CD4-positive, alpha-beta T cell (primary cell): ENCODE results near the gene DGKB. TPM values are rescaled to one million over a fixed set of nuclear protein-coding genes. Genes with fewer than 3 reads are reported as not detected.

Experiments
- ATAC-seq: fragments of 200-7000 bp; cut with Tn5 transposase; one replicate; pipeline ENCODE4 v1.10.0; 2022; ENCODE audit warnings: mild to moderate bottlenecking; ENCODE audit not compliant: poor library complexity
- CTCF ChIA-PET: fragments of 350-600 bp; sonication (Branson Sonifier 250); formaldehyde crosslinking; loops from one replicate; lab custom pipeline; 2021; ENCODE audit warnings: antibody characterized with exemption, inconsistent platforms; lab: Charles Lee
- POLR2A ChIA-PET: fragments of 350-600 bp; sonication (Branson Sonifier 250); formaldehyde crosslinking; loops from one replicate; lab custom pipeline; 2021; ENCODE audit warnings: antibody characterized with exemption, inconsistent platforms; lab: Charles Lee
- DNase-seq, 14 experiments: peaks; one replicate each; pipeline ENCODE4 v3.0.0-alpha.2; 2013 to 2020; ENCODE audit warnings: mixed read lengths in 2 of 14
- H3K27ac ChIP-seq, 2 donors: one replicate each; pipeline versions ENCODE4 v1.5.1 to v1.7.0; 2013; ENCODE audit warnings: low read length in 2 of 2, low read depth in 1 of 2, mild to moderate bottlenecking in 1 of 2
- H3K27me3 ChIP-seq, 2 experiments: 1 replicate in 1 of 2; 2 replicates in 1 of 2; pipeline versions ENCODE4 v1.6.1 to v1.7.0; 2013; ENCODE audit warnings: low read length in 2 of 2, control low read depth in 1 of 2, mild to moderate bottlenecking in 1 of 2, moderate library complexity in 1 of 2; ENCODE audit not compliant: insufficient read depth in 2 of 2, control insufficient read depth in 1 of 2
- H3K36me3 ChIP-seq: one replicate; pipeline ENCODE4 v1.6.1; 2013; ENCODE audit warnings: low read length, control low read depth; ENCODE audit not compliant: insufficient read depth
- H3K4me1 ChIP-seq: one replicate; pipeline ENCODE4 v1.6.1; 2013; ENCODE audit warnings: low read length, control low read depth; ENCODE audit not compliant: insufficient read depth
- H3K4me3 ChIP-seq: one replicate; pipeline ENCODE4 v1.5.1; 2013; ENCODE audit warnings: mild to moderate bottlenecking, low read length, moderate library complexity
- H3K9me3 ChIP-seq, 2 experiments: 1 replicate in 1 of 2; 2 replicates in 1 of 2; pipeline versions ENCODE4 v1.6.1 to v1.7.0; 2013; ENCODE audit warnings: low read length in 2 of 2, mild to moderate bottlenecking in 2 of 2, control low read depth in 1 of 2, moderate library complexity in 1 of 2; ENCODE audit not compliant: control insufficient read depth in 1 of 2, insufficient read depth in 1 of 2
- H3K27ac Mint-ChIP-seq: one replicate; pipeline ENCODE4 v1.8.0; 2020; ENCODE audit warnings: mixed read lengths
- H3K27me3 Mint-ChIP-seq: one replicate; pipeline ENCODE4 v1.8.0; 2021; ENCODE audit warnings: mixed read lengths
- H3K36me3 Mint-ChIP-seq: one replicate; pipeline ENCODE4 v1.8.0; 2021; ENCODE audit warnings: low read depth, mixed read lengths
- H3K4me1 Mint-ChIP-seq: one replicate; pipeline ENCODE4 v1.8.0; 2021; ENCODE audit warnings: low read depth, mixed read lengths
- H3K4me3 Mint-ChIP-seq: one replicate; pipeline ENCODE4 v1.8.0; 2020; ENCODE audit warnings: mild to moderate bottlenecking, mixed read lengths
- H3K9me3 Mint-ChIP-seq: one replicate; pipeline ENCODE4 v1.8.0; 2020; ENCODE audit warnings: mixed read lengths
- CTCF ChIP-seq: fragments of 200-600 bp; IDR thresholded peaks from one replicate; pipeline ENCODE4 v1.8.0; 2022; ENCODE audit warnings: antibody characterized with exemption, mild to moderate bottlenecking
- intact Hi-C, 2 experiments: fragments of 100-400 bp; cut with DNase I in 1 of 2; cut with micrococcal nuclease in 1 of 2; formaldehyde crosslinking; loops; one replicate each; pipeline versions ENCODE4 v1.15.1 to v1.9.0; 2023 to 2025; cut with DNase I, micrococcal nuclease
- total RNA-seq, 174 experiments: library from RNA in 2 of 174; stranded (reverse) in 2 of 174; gene quantifications; one replicate each; pipeline ENCODE4 v1.2.3 and lab custom pipeline; 2021 to 2026

DGKB gene
- total RNA-seq, 2 experiments from 2014 or later, result not detected

GRCh38 chr7:14218338-14218737 lies 684.2 kb downstream of the DGKB start:
- CTCF ChIA-PET, result no interaction called here
- H3K27me3 Mint-ChIP-seq, result no peaks in the 10 kb centered on the region
- no peak for DNase-seq
- TF ChIP-seq CTCF, result no peak
- Histone ChIP-seq H3K36me3 (no peaks in the 10 kb centered on the region), H3K9me3 (no peaks in the 10 kb centered on the region), H3K4me1 (no peaks in the 10 kb centered on the region), H3K27me3 (no peaks in the 10 kb centered on the region), H3K4me3 (no peak overlapping the region), H3K27ac (no peak overlapping the region)
- POLR2A ChIA-PET, result no interaction called here
- H3K4me1 Mint-ChIP-seq, result no peaks in the 10 kb centered on the region
- no peak overlapping the region for H3K27ac Mint-ChIP-seq
- ATAC-seq, result no peak
- intact Hi-C loops, result no loop called here
- H3K4me3 Mint-ChIP-seq, result no peak overlapping the region
- H3K36me3 Mint-ChIP-seq, result no peaks in the 10 kb centered on the region
- H3K9me3 Mint-ChIP-seq, result peaks cover 7% of the 10 kb centered on the region

- no peak for TF ChIP-seq CTCF
- Mint-ChIP-seq H3K4me1 (no peaks in the 10 kb centered on the region), H3K27me3 (no peaks in the 10 kb centered on the region), H3K4me3 (no peak overlapping the region), H3K9me3 (peaks cover 4% of the 10 kb centered on the region), H3K36me3 (no peaks in the 10 kb centered on the region), H3K27ac (no peak overlapping the region)
- ATAC-seq (no peak), DNase-seq (no peak)
- intact Hi-C loops, result no loop called here
- no peaks in the 10 kb centered on the region for H3K4me1 ChIP-seq
- no peaks in the 10 kb centered on the region for H3K27me3 ChIP-seq
- H3K4me3 ChIP-seq, result no peak overlapping the region
- H3K27ac ChIP-seq, result no peak overlapping the region
- ChIA-PET CTCF (no interaction called here), POLR2A (no interaction called here)
- no peaks in the 10 kb centered on the region for H3K36me3 ChIP-seq
- H3K9me3 ChIP-seq, result no peaks in the 10 kb centered on the region
Measured at GRCh38 chr7:14209896-14210484, 692.6 kb downstream of the DGKB start.

- H3K27ac ChIP-seq, result no peak overlapping the region
- H3K27ac Mint-ChIP-seq, result no peak overlapping the region
- POLR2A ChIA-PET, result no interaction called here
- no peaks in the 10 kb centered on the region for H3K4me1 ChIP-seq
- H3K36me3 ChIP-seq, result no peaks in the 10 kb centered on the region
- DNase-seq, result no peak
- no peaks in the 10 kb centered on the region for H3K9me3 ChIP-seq
- H3K27me3 Mint-ChIP-seq, result no peaks in the 10 kb centered on the region
- CTCF ChIA-PET, result no interaction called here
- intact Hi-C loops, result no loop called here
- H3K9me3 Mint-ChIP-seq, result no peaks in the 10 kb centered on the region
- H3K36me3 Mint-ChIP-seq, result no peaks in the 10 kb centered on the region
- H3K4me1 Mint-ChIP-seq, result no peaks in the 10 kb centered on the region
- no peaks in the 10 kb centered on the region for H3K27me3 ChIP-seq
- no peak overlapping the region for H3K4me3 Mint-ChIP-seq
- H3K4me3 ChIP-seq, result no peak overlapping the region
- no peak for ATAC-seq
- no peak for TF ChIP-seq CTCF
Measured at GRCh38 chr7:14207711-14208110, 694.8 kb downstream of the DGKB start.
